ENCODE measurements around the gene COL6A5. TPM values are rescaled to one million over a fixed set of nuclear protein-coding genes. Genes with fewer than 3 reads are reported as not detected.

The COL6A5 gene
- total and polyA plus RNA-seq, 9 of the 15 experiments (the other 6 are each of a cell fraction or from before 2014, with no cell fraction given) = 1.5 to 9.7 (median 5.6) TPM

DNA sequence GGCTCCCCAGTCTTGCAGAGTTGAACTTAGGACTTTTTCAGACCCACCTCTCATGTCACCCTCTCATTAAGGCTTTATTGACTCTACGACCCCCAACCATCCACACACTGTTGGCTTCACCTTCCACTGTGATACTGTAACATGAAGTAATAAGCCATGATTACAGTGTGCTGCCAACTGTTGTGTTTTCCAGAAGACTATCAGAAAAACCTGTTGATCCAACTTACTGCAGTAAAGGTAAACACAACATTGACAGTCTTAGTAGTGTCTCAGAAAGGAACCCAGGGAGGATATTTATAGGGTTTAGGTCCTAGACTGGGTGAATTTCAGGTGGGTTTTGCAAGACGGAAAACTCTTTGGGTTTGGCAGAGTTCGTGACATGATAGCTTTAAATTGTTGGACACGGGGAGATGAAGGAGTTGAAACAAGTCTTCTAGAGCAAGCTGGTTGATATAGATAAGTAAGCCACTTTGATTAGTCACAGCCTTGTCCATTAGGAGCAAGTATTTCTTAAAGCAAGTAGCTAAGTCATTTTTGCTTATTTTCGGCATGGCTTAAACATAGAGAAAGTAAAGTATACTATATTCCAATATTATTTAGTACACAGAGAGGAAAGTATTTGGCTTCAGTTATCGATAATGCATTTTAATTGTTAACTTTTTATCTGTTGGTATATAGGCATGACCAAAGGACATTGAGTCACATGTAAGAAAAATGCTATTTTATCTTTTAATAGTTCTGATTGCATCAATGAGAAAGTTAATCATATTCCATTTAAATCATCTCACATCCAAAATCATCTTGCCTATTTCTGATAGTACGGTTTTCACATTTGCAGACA is 2.4 kb upstream of the COL6A5 start (continued):
- TF ChIP-seq ZNF395 (CRISPR knock-in tag; IDR thresholded peaks at IDR 0.05) (peak; percentile 66; the same call in 1 of the 2 replicates), EZH2 (IDR thresholded peaks at IDR 0.05; ENCODE audit: borderline replicate concordance, low read depth, low read length) (no peak), NR0B1 (IDR thresholded peaks at IDR 0.05; ENCODE audit: partially characterized antibody) (no peak), ELF2 (CRISPR knock-in tag; IDR thresholded peaks at IDR 0.05) (no peak), JUNB (CRISPR knock-in tag; conservative IDR thresholded peaks at IDR 0.05) (no peak), KDM1A (IDR thresholded peaks at IDR 0.05) (peak; percentile 40 to 56; a peak in 1 of 4 replicates), ZNF143 (CRISPR knock-in tag; IDR thresholded peaks at IDR 0.05) (no peak), FOXJ3 (CRISPR knock-in tag; IDR thresholded peaks at IDR 0.05) (no peak), TSHZ1 (CRISPR knock-in tag; IDR thresholded peaks at IDR 0.05) (no peak), ZFX (CRISPR knock-in tag; IDR thresholded peaks at IDR 0.05) (no peak), PHB2 (IDR thresholded peaks at IDR 0.05; ENCODE audit: low read depth) (0 out of 2 replicates have a peak, but pooled peaks have one; percentile 57), TAL1 (IDR thresholded peaks at IDR 0.05) (peak; percentile 89), KDM5B (IDR thresholded peaks at IDR 0.05; ENCODE audit: insufficient replicate concordance, low read depth, low read length) (no peak), ZBTB1 (CRISPR knock-in tag; IDR thresholded peaks at IDR 0.05; ENCODE audit: borderline replicate concordance, low read depth) (no peak), HDAC2 (IDR thresholded peaks at IDR 0.05) (no peak), DACH1 (IDR thresholded peaks at IDR 0.05; ENCODE audit: partially characterized antibody) (peak; percentile 34), ZNF561 (CRISPR knock-in tag; conservative IDR thresholded peaks at IDR 0.05) (no peak), BRF2 (IDR thresholded peaks at IDR 0.05; ENCODE audit: borderline replicate concordance, insufficient read depth, insufficient read length) (no peak), ZNF217 (CRISPR knock-in tag; IDR thresholded peaks at IDR 0.05) (no peak), ZFP36 (IDR thresholded peaks at IDR 0.05; ENCODE audit: low read depth, low read length, partially characterized antibody) (no peak)

Data from K562 (cell line).